ENCODE results near the gene ZNF415. TPM values are rescaled to one million over a fixed set of nuclear protein-coding genes. Genes with fewer than 3 reads are reported as not detected.

The ZNF415 gene
- total RNA-seq, 1 donor from 2014 or later = 0.41 TPM

DNA sequence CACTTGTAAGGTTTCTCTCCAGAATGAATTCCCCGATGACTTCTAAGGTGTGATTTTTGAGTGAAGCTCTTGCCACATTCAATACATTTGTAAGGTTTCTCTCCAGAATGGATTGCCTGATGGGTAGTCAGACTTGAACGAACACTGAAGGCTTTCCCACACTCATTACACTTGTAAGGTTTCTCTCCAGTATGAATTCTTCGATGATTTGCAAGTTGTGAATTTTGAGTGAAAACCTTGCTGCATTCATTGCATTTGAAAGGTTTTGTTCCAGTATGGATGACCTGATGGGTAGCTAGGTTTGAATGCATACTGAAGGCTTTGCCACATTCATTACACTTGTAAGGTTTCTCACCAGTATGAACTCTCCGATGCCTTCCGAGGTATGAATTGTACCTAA lies 63.9 kb downstream of the ZNF415 start:
- no peak overlapping the region for H3K27ac Mint-ChIP-seq
- no peaks in the 10 kb centered on the region for H3K4me1 Mint-ChIP-seq (ENCODE audit: low read depth)
- DNase-seq (ENCODE audit: low spot score) = no peak
- intact Hi-C loops (cut with micrococcal nuclease) = no loop called here
- H3K27me3 Mint-ChIP-seq (ENCODE audit: low read depth) = no peaks in the 10 kb centered on the region
- H3K4me3 Mint-ChIP-seq (ENCODE audit: low read depth) = no peak overlapping the region
- peaks cover 80% of the 10 kb centered on the region for H3K36me3 Mint-ChIP-seq (ENCODE audit: low read depth)
- peaks cover 62% of the 10 kb centered on the region for H3K9me3 Mint-ChIP-seq

DNA sequence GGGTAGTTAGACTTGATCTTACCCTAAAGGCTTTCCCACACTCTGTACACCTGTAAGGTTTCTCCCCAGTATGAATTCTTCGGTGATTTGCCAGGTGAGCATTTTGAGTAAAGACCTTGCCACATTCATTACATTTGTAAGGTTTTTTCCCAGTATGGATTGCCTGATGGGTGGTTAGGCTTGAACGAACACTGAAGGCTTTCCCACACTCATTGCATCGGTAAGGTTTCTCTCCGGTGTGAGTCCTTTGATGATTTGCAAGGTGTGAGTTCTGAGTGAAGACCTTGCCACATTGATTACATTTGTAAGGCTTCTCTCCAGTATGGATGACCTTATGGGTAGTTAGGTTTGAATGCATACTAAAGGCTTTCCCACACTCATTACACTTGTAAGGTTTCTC lies 64.5 kb downstream of the ZNF415 start:
- Mint-ChIP-seq H3K27me3 (ENCODE audit: low read depth) (no peaks in the 10 kb centered on the region), H3K4me1 (ENCODE audit: low read depth) (no peaks in the 10 kb centered on the region), H3K4me3 (ENCODE audit: low read depth) (no peak overlapping the region), H3K36me3 (ENCODE audit: low read depth) (peaks cover 76% of the 10 kb centered on the region), H3K27ac (no peak overlapping the region), H3K9me3 (peaks cover 65% of the 10 kb centered on the region)
- intact Hi-C loops (cut with micrococcal nuclease) = no loop called here
- no peak for DNase-seq (ENCODE audit: low spot score)

DNA sequence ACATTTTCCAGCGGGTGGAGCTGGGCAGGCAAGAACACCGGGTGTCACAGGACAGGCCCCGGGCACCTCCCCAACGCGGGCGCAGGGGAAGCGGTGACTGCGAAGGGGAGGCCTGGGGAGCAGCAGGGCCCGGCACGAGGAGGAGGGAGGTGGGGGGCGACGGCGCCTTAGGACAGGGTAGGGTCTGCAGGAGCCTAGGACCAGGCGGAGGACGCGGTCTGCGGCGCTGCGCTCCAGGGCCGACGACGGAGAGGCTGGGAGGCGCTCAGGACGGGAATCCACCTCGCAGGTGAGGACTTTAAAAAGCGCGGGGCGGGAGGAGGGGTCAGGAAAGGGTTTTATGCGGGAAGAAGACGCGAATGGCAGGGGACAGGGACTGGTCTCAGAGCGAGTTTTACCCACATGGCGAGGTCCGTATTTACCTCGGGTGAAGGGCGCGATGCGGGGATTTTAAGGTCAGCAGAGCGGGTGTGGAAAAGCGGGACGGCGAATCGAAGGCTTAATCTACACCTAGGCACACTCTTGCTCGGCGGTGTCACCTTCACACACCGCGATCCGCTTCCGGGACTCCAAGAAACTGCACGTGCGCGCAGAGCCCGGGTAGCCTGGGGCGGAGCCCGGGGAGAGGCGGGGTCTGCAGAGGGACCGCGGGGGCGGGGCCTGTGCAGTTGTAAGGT lies 74.7 kb downstream of the ZNF415 start:
- H3K9me3 Mint-ChIP-seq = peaks cover 60% of the 10 kb centered on the region
- H3K27ac Mint-ChIP-seq = no peak overlapping the region
- H3K4me1 Mint-ChIP-seq (ENCODE audit: low read depth) = no peaks in the 10 kb centered on the region
- peaks cover 8% of the 10 kb centered on the region for H3K36me3 Mint-ChIP-seq (ENCODE audit: low read depth)
- intact Hi-C loops (cut with micrococcal nuclease) = no loop called here
- H3K27me3 Mint-ChIP-seq (ENCODE audit: low read depth) = no peaks in the 10 kb centered on the region
- peak; percentile 8 for DNase-seq (ENCODE audit: low spot score)
- H3K4me3 Mint-ChIP-seq (ENCODE audit: low read depth) = no peak overlapping the region

Other genes starting within 250 kb of the ZNF415 start
- gene ZNF320, start 235.3 kb downstream of the ZNF415 start, total RNA-seq = 8.8 and 9.1 TPM in 2 replicates
- 5.0 and 6.1 TPM in 2 replicates for gene ZNF888, start 209.5 kb downstream of the ZNF415 start, total RNA-seq
- 8.1 and 8.4 TPM in 2 replicates for gene ZNF816, start 170.0 kb downstream of the ZNF415 start, total RNA-seq
- not detected in 2 replicates for gene ERVV-1, start 119.0 kb downstream of the ZNF415 start, total RNA-seq
- gene ERVV-2, start 88.2 kb downstream of the ZNF415 start, total RNA-seq = not detected in 2 replicates
- 35.3 and 39.3 TPM in 2 replicates for gene ZNF160, start 29.5 kb downstream of the ZNF415 start, total RNA-seq
- gene ZNF347, start 26.1 kb upstream of the ZNF415 start, total RNA-seq = 5.4 and 7.8 TPM in 2 replicates
- 2.1 and 3.1 TPM in 2 replicates for gene ZNF665, start 60.4 kb upstream of the ZNF415 start, total RNA-seq
- 1.6 and 1.8 TPM in 2 replicates for gene ZNF677, start 122.0 kb upstream of the ZNF415 start, total RNA-seq
- gene VN1R2, start 125.4 kb upstream of the ZNF415 start, total RNA-seq = not detected in 2 replicates
- not detected in 2 replicates for gene VN1R4, start 134.8 kb upstream of the ZNF415 start, total RNA-seq
- gene ZNF845, start 200.8 kb upstream of the ZNF415 start, total RNA-seq = 5.6 and 5.9 TPM in 2 replicates
- gene ZNF525, start 232.8 kb upstream of the ZNF415 start, total RNA-seq = 14.2 and 15.0 TPM in 2 replicates